ENCODE measurements around the gene TOMM40.

DNA sequence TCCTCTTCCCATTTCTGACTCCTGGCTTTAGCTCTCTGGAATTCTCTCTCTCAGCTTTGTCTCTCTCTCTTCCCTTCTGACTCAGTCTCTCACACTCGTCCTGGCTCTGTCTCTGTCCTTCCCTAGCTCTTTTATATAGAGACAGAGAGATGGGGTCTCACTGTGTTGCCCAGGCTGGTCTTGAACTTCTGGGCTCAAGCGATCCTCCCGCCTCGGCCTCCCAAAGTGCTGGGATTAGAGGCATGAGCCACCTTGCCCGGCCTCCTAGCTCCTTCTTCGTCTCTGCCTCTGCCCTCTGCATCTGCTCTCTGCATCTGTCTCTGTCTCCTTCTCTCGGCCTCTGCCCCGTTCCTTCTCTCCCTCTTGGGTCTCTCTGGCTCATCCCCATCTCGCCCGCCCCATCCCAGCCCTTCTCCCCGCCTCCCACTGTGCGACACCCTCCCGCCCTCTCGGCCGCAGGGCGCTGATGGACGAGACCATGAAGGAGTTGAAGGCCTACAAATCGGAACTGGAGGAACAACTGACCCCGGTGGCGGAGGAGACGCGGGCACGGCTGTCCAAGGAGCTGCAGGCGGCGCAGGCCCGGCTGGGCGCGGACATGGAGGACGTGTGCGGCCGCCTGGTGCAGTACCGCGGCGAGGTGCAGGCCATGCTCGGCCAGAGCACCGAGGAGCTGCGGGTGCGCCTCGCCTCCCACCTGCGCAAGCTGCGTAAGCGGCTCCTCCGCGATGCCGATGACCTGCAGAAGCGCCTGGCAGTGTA lies 17.2 kb downstream of the TOMM40 start:
- TF ChIP-seq POLR2A (IDR thresholded peaks at IDR 0.05) = no peak
- TF ChIP-seq, protein P1, sequence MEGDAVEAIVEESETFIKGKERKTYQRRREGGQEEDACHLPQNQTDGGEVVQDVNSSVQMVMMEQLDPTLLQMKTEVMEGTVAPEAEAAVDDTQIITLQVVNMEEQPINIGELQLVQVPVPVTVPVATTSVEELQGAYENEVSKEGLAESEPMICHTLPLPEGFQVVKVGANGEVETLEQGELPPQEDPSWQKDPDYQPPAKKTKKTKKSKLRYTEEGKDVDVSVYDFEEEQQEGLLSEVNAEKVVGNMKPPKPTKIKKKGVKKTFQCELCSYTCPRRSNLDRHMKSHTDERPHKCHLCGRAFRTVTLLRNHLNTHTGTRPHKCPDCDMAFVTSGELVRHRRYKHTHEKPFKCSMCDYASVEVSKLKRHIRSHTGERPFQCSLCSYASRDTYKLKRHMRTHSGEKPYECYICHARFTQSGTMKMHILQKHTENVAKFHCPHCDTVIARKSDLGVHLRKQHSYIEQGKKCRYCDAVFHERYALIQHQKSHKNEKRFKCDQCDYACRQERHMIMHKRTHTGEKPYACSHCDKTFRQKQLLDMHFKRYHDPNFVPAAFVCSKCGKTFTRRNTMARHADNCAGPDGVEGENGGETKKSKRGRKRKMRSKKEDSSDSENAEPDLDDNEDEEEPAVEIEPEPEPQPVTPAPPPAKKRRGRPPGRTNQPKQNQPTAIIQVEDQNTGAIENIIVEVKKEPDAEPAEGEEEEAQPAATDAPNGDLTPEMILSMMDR (IDR thresholded peaks at IDR 0.05) = no peak

All from right lobe of liver (tissue), 4 donors.